ENCODE data around the gene LRP5. TPM values are rescaled to one million over a fixed set of nuclear protein-coding genes. Genes with fewer than 3 reads are reported as not detected.

Gene LRP5
- total RNA-seq, 1 donor from 2014 or later = 17.4 TPM

- H3K4me3 Mint-ChIP-seq (ENCODE audit: unreplicated experiment) = no peak overlapping the region
- no peak overlapping the region for H3K27ac Mint-ChIP-seq (ENCODE audit: unreplicated experiment)
- H3K36me3 Mint-ChIP-seq (ENCODE audit: unreplicated experiment) = peaks cover 12% of the 10 kb centered on the region
- H3K9me3 Mint-ChIP-seq (ENCODE audit: unreplicated experiment) = peaks cover 4% of the 10 kb centered on the region
- peaks cover 8% of the 10 kb centered on the region for H3K27me3 Mint-ChIP-seq (ENCODE audit: unreplicated experiment)
- DNase-seq = no peak
- TF ChIP-seq CTCF (IDR thresholded peaks at IDR 0.05; ENCODE audit: partially characterized antibody, unreplicated experiment) = no peak
- peaks cover 6% of the 10 kb centered on the region for H3K4me1 Mint-ChIP-seq (ENCODE audit: low read depth, unreplicated experiment)
These were observed 112.8 kb downstream of the LRP5 start for GRCh38 chr11:68424981-68425865.

GRCh38 chr11:68425866-68426380 is 113.5 kb downstream of the LRP5 start:
- H3K4me1 Mint-ChIP-seq (ENCODE audit: low read depth, unreplicated experiment) = peaks cover 6% of the 10 kb centered on the region
- TF ChIP-seq CTCF (IDR thresholded peaks at IDR 0.05; ENCODE audit: partially characterized antibody, unreplicated experiment) = no peak
- peaks cover 7% of the 10 kb centered on the region for H3K9me3 Mint-ChIP-seq (ENCODE audit: unreplicated experiment)
- H3K27me3 Mint-ChIP-seq (ENCODE audit: unreplicated experiment) = peaks cover 10% of the 10 kb centered on the region
- peaks cover 18% of the 10 kb centered on the region for H3K36me3 Mint-ChIP-seq (ENCODE audit: unreplicated experiment)
- H3K4me3 Mint-ChIP-seq (ENCODE audit: unreplicated experiment) = no peak overlapping the region
- no peak for DNase-seq
- no peak overlapping the region for H3K27ac Mint-ChIP-seq (ENCODE audit: unreplicated experiment)

- DNase-seq = no peak
- Mint-ChIP-seq H3K27me3 (ENCODE audit: unreplicated experiment) (peaks cover 8% of the 10 kb centered on the region), H3K9me3 (ENCODE audit: unreplicated experiment) (peaks cover 7% of the 10 kb centered on the region), H3K4me3 (ENCODE audit: unreplicated experiment) (no peak overlapping the region), H3K4me1 (ENCODE audit: low read depth, unreplicated experiment) (peaks cover 4% of the 10 kb centered on the region), H3K27ac (ENCODE audit: unreplicated experiment) (no peak overlapping the region), H3K36me3 (ENCODE audit: unreplicated experiment) (peaks cover 18% of the 10 kb centered on the region)
- no peak for TF ChIP-seq CTCF (IDR thresholded peaks at IDR 0.05; ENCODE audit: partially characterized antibody, unreplicated experiment)
These were observed 117.3 kb downstream of the LRP5 start for GRCh38 chr11:68429661-68430060.

GRCh38 chr11:68430384-68430783 is 118.0 kb downstream of the LRP5 start:
- Mint-ChIP-seq H3K27ac (ENCODE audit: unreplicated experiment) (no peak overlapping the region), H3K27me3 (ENCODE audit: unreplicated experiment) (peaks cover 8% of the 10 kb centered on the region), H3K4me1 (ENCODE audit: low read depth, unreplicated experiment) (peaks cover 4% of the 10 kb centered on the region), H3K4me3 (ENCODE audit: unreplicated experiment) (no peak overlapping the region), H3K36me3 (ENCODE audit: unreplicated experiment) (peaks cover 18% of the 10 kb centered on the region), H3K9me3 (ENCODE audit: unreplicated experiment) (peaks cover 7% of the 10 kb centered on the region)
- no peak for DNase-seq
- TF ChIP-seq CTCF (IDR thresholded peaks at IDR 0.05; ENCODE audit: partially characterized antibody, unreplicated experiment) = no peak

- TF ChIP-seq CTCF (IDR thresholded peaks at IDR 0.05; ENCODE audit: partially characterized antibody, unreplicated experiment) = no peak
- no peak for DNase-seq
- peaks cover 4% of the 10 kb centered on the region for H3K4me1 Mint-ChIP-seq (ENCODE audit: low read depth, unreplicated experiment)
- H3K9me3 Mint-ChIP-seq (ENCODE audit: unreplicated experiment) = peaks cover 7% of the 10 kb centered on the region
- no peak overlapping the region for H3K27ac Mint-ChIP-seq (ENCODE audit: unreplicated experiment)
- peaks cover 18% of the 10 kb centered on the region for H3K36me3 Mint-ChIP-seq (ENCODE audit: unreplicated experiment)
- peaks cover 8% of the 10 kb centered on the region for H3K27me3 Mint-ChIP-seq (ENCODE audit: unreplicated experiment)
- no peak overlapping the region for H3K4me3 Mint-ChIP-seq (ENCODE audit: unreplicated experiment)
These were observed 118.4 kb downstream of the LRP5 start for GRCh38 chr11:68430801-68431200.
